GM12872 (cell line): ENCODE data around the gene ZIC5.

ENCODE experiments used
- TF ChIP-seq, protein P1 (sequence below): IDR thresholded peaks from 3 replicates; pipeline ENCODE4 v1.5.1; 2011; ENCODE audit warnings: low read depth, mild to moderate bottlenecking, low read length, moderate library complexity; ENCODE audit not compliant: insufficient read depth

ZIC5 gene

DNA sequence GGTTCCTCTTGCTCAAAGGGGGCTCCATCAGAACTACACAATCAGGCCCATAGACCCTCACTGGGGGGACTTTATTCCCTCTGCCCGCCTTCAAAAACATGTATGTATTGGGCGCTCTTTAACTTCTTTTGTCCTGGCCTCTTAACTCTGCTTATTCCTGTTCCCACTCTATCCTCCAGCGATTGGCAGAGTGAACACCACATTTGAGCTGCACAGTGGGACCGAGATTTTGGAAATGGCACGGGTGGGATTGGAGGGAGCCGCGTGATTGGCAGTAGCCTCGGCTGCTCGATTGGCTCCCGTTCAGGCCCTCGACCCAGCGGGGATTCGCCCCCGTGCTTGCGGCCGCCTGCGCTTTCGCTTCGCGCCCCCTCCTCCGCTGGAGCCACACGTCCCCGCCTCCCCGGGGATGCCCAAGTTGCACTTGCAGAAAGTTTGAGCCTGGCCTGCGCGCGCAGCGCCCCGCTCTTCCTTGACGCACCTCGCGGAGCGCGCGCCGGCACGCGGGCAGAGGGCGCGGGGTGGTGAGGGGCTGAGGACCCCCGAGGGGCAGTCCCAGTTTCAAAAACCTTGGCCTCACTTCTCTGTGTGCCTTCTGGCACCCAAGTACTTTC is at the start of gene ZIC5:
TSS of gene ZIC5 (minus strand) at position 192 of the 614 bp plus-strand sequence. CDS start at position 28, 164 bp downstream.
- TF ChIP-seq, protein P1, sequence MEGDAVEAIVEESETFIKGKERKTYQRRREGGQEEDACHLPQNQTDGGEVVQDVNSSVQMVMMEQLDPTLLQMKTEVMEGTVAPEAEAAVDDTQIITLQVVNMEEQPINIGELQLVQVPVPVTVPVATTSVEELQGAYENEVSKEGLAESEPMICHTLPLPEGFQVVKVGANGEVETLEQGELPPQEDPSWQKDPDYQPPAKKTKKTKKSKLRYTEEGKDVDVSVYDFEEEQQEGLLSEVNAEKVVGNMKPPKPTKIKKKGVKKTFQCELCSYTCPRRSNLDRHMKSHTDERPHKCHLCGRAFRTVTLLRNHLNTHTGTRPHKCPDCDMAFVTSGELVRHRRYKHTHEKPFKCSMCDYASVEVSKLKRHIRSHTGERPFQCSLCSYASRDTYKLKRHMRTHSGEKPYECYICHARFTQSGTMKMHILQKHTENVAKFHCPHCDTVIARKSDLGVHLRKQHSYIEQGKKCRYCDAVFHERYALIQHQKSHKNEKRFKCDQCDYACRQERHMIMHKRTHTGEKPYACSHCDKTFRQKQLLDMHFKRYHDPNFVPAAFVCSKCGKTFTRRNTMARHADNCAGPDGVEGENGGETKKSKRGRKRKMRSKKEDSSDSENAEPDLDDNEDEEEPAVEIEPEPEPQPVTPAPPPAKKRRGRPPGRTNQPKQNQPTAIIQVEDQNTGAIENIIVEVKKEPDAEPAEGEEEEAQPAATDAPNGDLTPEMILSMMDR, result no peak

DNA sequence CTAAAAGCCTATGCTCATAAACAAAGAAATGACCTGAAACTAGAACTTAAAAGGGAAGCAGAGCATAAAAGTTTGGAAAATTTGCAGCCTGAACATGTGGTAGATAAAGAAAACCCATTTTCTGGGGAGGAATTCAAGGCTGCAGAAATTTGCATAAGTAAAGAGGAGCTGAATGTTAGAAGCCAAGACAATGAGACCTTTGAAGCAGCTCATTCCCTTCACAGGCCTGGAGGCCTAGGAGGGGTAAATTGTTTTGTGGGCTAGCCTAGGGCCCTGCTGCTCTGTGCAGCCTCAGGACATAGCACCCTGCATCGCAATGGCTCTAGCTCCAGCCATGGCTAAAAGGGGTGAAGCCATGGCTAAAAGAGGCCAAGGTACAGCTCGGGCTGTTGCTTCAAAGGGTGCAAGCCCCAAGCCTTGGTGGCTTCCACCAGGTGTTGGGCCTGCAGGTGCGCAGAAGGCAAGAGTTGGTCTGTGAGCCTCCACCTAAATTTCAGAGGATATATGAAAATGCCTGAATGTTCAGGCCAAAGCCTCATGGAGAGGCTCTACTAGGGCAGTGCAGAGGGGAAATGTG is 48.3 kb upstream of the ZIC5 start:
- TF ChIP-seq, protein P1, result no peak

DNA sequence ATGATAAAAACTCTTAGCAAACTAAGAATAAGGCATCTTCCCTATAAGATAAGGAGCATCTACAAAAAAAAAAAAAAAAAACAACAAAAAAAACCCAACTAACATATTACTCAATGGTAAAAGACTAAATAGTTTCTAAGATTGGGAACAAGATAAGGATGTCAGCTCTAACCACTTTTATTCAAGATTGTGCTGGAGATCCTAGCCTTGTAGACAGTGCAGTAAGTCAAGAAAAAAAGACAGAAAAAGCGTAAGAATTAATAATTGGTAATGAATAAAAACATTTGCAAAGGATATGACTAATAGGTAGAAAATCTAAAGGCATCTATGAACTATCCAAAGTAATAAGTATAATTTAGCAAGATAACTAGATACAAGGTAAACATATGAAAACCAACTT is 43.1 kb upstream of the ZIC5 start:
- TF ChIP-seq, protein P1, result no peak

DNA sequence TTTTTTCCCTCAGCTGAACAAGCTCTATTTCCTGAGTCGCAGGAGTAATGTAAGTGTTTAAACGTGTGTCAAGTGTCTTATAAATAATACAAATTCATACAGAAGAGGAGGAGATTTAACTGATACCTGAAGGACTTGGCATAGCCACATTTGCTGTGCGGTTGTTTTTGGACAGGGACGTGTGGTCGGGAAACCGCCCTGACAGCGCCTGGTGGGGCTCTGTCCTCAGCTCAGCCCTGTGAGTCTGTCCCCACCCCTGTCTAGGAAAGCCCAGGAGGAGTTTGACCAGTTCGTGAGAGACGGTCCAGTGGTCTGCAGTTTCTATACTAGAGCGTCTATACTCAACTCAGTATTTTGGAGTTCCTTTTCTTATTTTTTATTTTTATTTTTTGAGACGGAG is 26.7 kb upstream of the ZIC5 start:
- TF ChIP-seq, protein P1, result no peak

DNA sequence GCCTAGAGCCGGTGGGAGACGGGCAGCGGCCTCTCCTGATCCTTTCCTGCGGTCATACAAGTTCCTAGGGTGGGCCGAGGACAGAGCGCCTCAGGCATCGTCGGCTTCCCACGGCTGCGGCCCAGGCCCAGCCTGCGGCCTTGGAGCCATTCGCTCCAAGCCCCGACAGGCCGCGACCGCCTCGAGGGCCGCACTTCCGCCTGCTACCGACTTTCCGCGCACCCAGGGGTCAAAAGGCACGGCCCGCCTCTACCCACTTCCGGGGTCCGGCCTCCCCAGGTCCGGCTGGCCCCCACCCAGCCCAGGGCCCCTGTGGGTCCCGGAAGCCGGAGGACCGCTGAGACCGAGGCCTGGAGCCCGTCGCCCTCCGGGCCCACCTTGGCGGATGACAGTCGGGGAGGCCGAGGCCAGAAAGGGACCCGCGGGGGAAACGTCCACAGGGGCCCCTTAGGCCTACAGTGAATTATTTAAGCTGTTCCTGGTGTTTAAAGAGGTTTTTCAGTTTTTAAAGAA is 26.2 kb upstream of the ZIC5 start:
- TF ChIP-seq, protein P1, result no peak

DNA sequence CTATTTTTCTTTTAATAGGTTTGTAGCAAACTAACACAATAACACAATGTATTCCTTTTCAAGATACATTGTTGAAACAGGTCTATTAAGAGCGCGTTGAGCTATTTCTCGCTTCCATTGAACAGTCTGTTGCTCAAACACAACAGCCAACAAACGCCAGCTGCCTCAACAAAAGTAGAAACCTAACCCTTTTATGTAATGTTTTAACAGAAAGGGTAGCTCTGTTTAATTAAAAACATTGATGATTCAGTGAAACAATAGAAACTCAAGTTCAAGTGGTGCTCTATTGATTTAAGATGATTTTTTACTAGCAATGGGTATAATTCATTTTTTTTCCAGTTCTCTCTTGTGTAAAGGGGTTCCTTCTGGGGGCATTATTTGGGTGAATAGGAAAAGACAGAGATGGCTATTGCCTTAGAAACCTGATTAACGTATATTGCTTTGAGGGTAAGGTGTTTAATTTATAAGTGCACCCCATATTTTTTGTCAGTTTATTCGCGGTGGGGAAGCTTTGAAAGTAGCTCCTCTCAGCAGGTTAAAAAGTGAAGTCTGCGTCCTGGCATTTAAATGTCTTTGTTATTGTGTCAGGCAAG is 24.9 kb upstream of the ZIC5 start:
- TF ChIP-seq, protein P1, result no peak

DNA sequence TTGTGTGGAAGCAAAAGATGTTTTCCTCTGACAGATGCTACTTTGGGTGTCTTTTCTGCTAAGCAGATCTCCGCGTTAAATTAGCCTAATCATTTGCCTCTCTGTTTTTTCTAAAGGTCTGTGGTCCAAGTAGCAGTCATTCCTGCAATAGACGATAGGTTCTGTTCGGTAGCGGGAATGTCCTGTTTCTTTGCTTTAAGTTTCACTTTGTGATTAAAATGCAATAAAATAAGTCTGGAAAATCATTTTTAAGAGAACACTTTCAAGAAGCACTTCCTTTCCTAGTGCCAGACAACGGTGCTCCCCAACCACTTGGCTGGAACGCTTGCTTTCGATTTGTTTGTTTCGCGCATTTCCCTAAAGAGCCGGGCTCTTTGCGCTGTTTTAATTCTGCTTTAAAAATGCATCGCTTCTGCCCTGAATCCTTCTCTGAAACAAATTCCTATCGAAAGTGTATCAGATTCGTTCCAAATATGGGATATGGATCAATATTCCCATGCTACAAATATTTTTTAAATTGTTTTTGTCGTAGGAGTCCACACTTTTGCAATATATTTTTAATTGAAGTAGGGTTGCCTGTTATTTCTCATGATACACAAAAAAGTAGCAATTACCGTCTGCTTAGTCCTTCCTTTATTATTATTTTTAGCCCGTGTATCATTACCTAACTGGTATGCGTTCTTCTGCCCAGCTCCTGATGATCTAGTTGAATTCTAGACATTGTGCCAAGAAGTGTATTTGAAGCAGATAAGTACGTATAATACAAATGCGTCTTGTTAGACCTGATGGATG is 24.2 kb upstream of the ZIC5 start:
- TF ChIP-seq, protein P1, result no peak
